Inferior parietal cortex (tissue), 1 donor: ENCODE results near the gene HNRNPA3.
"Not testable (repeated sequence)": the region's sequence is repeated elsewhere in the genome, so short reads cannot be mapped to it uniquely, and the experiment has no call there.

ENCODE experiments used
- DNase-seq: peaks from one replicate; pipeline ENCODE4 v3.0.0-alpha.2; 2016; ENCODE audit errors: extremely low spot score

Gene HNRNPA3

DNA sequence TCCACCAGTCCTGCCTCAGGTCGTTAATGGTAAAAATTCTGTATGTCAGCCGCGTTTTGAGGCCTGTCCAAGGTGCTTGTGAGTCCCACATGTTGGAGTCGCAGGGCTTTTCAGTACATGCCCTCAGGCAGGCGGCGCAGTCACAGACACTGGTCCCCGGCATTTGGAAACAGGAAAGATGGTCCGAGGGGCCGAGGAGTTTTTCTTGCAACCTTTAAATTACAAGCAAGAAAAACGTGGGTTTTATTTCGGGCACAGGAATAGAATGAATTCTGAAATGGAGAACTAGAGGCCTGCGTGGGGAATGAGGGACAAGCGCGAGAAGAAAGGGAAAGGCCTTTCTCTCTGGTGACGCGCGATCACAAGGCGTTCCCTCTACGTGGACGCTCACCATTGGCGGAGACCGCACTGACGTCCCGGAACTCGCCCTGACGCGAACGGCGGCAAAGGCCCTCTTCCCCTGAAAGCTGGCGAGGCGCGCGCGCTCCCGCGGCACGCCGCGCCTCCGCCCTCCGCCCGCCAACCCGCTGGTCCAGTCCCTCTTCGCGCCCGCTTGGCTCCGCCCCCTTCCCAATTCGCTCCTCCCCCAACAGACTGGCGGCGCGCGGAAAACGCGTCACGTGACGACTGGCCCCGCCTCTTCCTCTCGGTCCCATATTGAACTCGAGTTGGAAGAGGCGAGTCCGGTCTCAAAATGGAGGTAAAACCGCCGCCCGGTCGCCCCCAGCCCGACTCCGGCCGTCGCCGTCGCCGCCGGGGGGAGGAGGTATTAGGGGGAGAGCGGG, at the start of gene HNRNPA3:
Gene HNRNPA3 (plus strand): TSS at position 689 of the 785 bp plus-strand sequence. CDS start 6 bp downstream, at position 695.
- DNase-seq, result peak; percentile 99

- DNase-seq, result no peak
These were observed 48.5 kb upstream of the HNRNPA3 start for GRCh38 chr2:177164131-177164530.

- DNase-seq, result peak; percentile 98
These were observed 48.0 kb upstream of the HNRNPA3 start for GRCh38 chr2:177164584-177165052.

DNA sequence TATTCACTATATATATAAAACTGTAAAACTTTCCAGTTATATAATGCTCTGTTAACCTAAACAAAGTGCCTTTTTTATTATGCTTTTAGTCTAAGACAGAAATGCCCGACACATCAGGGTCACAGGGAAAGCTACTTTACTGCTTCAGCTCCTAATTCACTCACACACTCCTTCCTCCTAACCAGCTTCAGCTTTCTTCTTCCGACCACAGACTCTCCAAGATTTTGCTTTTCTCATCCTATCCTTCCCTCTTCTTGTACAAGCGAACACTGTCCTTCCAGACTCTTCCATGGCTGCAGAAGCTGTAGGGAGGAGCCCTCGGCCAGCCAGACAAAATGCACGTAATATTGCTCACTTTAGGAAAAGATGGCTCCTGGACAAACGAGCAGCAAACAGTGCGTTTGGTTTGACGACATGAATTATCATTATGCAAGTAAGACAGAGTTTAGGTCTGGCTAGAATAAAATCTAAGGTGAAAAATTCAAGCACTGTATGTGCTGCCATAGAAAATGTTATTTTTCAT, 47.5 kb upstream of the HNRNPA3 start:
- peak; percentile 83 for DNase-seq

- DNase-seq, result peak; percentile 47
These were observed 46.6 kb upstream of the HNRNPA3 start for GRCh38 chr2:177165721-177166711.

GRCh38 chr2:177169810-177170514, 42.6 kb upstream of the HNRNPA3 start:
- no peak for DNase-seq

DNA sequence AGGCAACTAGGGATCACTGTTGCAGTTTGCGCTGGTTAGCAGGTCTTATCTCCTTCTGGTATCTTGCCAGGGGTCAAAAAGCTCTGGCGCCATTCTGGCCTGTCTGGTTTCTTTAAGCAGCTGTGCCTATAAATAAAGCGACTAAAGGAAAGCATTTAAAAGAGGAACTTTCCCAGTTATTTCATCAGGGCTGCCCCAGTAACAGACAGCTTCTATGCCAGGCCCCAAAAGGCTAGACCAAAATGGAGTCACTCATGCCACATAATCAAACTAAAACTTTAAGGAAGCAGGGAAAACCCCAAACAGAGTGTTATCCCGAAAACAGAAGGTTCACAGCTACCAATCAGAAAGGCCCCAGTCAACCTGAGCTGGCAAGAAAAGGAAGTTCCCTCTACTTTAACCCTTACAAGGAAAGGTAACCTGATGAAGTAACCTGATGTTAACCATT, 41.2 kb upstream of the HNRNPA3 start:
- no peak for DNase-seq

DNA sequence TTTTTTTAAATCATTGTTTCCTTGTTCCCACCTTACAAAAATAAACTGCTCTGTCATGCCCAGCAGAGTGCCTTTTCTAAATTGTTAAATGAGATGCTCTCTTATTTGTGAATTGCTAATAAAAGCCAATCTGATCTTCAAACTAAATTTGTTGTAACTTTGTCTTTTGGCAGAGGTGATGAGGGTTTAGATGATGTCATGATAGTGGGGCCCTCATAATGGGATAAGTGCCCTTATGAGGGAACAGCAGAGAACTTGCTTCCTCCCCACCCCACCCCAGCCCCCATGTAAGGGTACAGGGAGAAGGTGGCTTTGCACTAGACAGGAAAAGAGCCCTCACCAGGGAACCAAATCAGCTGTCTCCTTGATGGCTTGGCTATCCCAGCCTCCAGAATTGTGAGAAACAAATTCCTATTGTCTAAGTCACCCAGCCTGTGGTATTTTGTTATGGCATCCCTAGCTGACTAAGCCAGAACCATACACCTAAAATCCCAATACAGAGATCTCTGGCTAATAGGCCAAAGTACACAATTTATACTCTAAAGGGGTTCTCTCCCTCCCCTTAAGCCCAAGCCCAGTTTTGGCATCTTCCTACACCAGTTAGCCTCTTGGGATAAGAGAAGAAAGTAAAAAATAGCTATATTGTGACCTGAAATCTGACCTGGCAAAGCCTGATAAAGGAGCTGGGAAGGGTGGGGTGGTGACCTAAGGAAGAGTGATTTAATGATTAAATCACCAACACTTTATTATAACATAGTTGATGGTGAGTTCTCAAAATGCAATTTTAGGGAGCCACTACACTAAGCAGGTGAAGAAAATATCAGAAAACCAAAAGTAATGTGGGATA, 40.3 kb upstream of the HNRNPA3 start:
- no peak for DNase-seq

GRCh38 chr2:177174486-177174885, 38.1 kb upstream of the HNRNPA3 start:
- DNase-seq, result no peak

GRCh38 chr2:177175917-177176668, 36.5 kb upstream of the HNRNPA3 start:
- DNase-seq, result no peak

GRCh38 chr2:177178797-177179196, 33.8 kb upstream of the HNRNPA3 start:
- no peak for DNase-seq

DNA sequence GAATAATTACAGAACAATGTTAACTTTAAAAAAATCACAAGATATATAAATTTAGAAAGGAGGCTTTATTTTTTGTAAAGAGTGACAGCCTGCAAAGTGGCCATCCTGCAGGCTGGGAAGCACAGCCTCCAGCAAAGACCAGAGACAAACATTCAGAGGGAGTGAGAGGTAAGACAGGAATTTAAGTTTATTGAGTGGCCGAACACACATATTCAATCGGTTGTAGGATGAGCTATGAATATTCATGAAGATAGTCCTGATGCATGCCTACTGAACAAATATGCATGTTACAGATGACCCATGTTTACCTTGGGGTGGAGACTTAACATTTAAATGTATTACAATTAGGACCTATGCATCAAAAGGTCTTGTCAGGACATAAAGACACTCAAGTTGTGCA, 33.4 kb upstream of the HNRNPA3 start:
- DNase-seq, result no peak

DNA sequence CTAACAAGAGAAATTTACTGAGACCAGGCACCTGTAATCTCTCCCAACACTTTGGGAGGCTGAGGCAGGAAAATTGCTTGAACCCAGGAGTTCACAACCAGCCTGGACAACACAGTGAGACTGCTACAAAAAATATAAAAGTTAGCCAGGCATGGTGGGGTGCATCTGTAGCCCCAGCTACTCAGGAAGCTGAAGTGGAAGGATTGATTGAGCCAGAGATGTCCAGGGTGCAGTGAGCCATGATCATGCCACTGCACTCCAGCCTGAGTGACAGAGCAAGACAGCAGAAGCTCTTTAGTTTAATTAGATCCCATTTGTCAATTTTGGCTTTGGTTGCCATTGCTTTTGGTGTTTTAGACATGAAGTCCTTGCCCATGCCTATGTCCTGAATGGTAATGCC, 32.9 kb upstream of the HNRNPA3 start:
- DNase-seq, result not testable (repeated sequence)

- DNase-seq, result no peak
These were observed 32.2 kb upstream of the HNRNPA3 start for GRCh38 chr2:177180269-177181000.

DNA sequence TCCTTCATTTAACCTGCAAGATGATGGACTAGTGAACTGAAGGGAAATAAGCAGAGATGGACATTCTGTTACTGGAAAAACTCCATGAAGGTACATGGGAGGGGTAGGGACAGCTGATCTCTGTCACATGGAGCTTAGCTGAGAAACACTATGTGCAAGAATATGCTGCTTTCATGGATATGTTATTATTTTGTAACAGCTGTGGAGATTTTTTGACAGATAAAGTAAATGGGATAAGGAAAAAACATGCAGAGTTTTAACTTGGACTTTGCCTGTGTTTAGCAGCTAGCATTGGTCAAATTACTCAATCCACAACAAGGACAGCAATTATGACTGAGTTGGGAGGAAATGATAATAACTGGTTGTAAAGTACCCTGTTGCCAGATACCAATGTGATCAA, 28.7 kb upstream of the HNRNPA3 start:
- DNase-seq, result no peak

- no peak for DNase-seq
These were observed 28.0 kb upstream of the HNRNPA3 start for GRCh38 chr2:177184606-177185005.

GRCh38 chr2:177186038-177186437, 26.6 kb upstream of the HNRNPA3 start:
- DNase-seq, result not testable (repeated sequence)

DNA sequence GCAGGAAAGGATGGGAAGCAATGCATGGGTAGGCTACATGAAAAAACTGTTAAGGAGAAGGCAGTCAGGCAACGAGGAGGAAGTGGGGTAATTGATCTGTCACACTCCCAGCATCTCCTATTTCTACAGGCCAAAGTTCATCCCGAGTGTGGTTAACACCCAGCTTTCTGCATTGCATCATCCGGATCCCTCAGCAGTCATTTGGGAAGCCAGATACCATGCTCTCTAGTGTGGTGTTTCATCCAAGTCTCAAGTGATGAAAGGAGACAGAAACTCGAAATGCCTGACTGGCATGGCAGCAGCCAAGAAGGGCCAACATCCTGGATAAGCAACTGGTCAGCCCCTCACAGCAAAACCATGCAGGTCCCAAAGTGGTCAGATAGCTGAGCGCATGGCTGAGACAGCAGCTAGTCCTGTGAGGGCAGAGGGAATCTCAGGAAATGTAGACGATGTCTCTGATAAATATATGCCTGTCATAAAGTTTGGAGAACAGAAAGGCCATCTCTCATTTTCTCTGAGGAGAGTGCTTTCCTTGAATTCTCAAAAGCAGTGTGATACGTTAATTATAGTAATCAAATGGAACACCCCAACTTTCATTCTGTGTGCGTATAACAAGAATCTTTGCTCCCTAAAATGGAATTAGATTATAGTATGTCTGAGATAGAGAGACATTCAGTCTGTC, 24.8 kb upstream of the HNRNPA3 start:
- DNase-seq, result no peak
